ENCODE results near the gene GORAB.

DNA sequence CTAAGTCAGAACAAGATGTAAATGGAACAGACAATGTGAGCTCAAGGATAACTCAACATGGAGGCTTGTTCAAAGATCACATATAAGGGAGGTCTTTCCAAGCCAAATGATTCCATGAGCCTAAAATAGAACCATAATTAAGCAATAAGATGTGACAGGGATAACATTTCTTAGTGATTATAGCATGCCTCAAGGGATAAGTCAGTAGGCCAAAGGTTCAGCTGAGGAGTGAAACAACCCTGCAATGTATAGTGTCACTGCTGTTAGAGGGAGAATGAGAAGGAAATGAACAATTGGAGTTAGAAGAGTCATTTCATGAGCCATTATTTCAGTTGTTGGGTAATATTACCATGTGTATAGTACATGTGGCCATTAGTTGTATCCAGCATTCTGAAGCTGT, 25.0 kb downstream of the GORAB start:
- TF ChIP-seq SIN3A (conservative IDR thresholded peaks at IDR 0.05 in 1 of 2, IDR thresholded peaks at IDR 0.05 in 1 of 2; ENCODE audit: low read depth in 1 of 2, low read length in 2 of 2) = no peak
- TF ChIP-seq POLR2A (IDR thresholded peaks at IDR 0.05; ENCODE audit: control extremely low read depth in 1 of 2, low read depth in 2 of 2, low read length in 2 of 2) = no peak
- no peak for TF ChIP-seq CTCF (IDR thresholded peaks at IDR 0.05; ENCODE audit: control extremely low read depth in 1 of 3, insufficient read depth in 1 of 3, low read depth in 1 of 3, low read length in 3 of 3)
- TF ChIP-seq POLR2AphosphoS5 (IDR thresholded peaks at IDR 0.05; ENCODE audit: low read depth, low read length) = no peak
- TF ChIP-seq CEBPB (IDR thresholded peaks at IDR 0.05; ENCODE audit: low read depth, low read length) = no peak
- TF ChIP-seq, protein P1, sequence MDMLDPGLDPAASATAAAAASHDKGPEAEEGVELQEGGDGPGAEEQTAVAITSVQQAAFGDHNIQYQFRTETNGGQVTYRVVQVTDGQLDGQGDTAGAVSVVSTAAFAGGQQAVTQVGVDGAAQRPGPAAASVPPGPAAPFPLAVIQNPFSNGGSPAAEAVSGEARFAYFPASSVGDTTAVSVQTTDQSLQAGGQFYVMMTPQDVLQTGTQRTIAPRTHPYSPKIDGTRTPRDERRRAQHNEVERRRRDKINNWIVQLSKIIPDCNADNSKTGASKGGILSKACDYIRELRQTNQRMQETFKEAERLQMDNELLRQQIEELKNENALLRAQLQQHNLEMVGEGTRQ (IDR thresholded peaks at IDR 0.05; ENCODE audit: low read length) = no peak
- TF ChIP-seq, protein P2, sequence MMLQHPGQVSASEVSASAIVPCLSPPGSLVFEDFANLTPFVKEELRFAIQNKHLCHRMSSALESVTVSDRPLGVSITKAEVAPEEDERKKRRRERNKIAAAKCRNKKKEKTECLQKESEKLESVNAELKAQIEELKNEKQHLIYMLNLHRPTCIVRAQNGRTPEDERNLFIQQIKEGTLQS (IDR thresholded peaks at IDR 0.05; ENCODE audit: insufficient read depth, low read depth, low read length) = no peak
- TF ChIP-seq, protein P3, sequence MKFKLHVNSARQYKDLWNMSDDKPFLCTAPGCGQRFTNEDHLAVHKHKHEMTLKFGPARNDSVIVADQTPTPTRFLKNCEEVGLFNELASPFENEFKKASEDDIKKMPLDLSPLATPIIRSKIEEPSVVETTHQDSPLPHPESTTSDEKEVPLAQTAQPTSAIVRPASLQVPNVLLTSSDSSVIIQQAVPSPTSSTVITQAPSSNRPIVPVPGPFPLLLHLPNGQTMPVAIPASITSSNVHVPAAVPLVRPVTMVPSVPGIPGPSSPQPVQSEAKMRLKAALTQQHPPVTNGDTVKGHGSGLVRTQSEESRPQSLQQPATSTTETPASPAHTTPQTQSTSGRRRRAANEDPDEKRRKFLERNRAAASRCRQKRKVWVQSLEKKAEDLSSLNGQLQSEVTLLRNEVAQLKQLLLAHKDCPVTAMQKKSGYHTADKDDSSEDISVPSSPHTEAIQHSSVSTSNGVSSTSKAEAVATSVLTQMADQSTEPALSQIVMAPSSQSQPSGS (IDR thresholded peaks at IDR 0.05; ENCODE audit: low read length) = no peak

Data from H1 (cell line).